HepG2 (cell line): ENCODE data around the gene XIST. TPM values are rescaled to one million over a fixed set of nuclear protein-coding genes. Genes with fewer than 3 reads are reported as not detected.
"Not testable (repeated sequence)": the region's sequence is repeated elsewhere in the genome, so short reads cannot be mapped to it uniquely, and the experiment has no call there.

Source experiments
- ATAC-seq: fragments of 200-7000 bp; cut with Tn5 transposase; 3 replicates; pipeline ENCODE4 v1.9.1; 2020; ENCODE audit warnings: mild to moderate bottlenecking, moderate library complexity
- BruUV-seq: library from RNA; stranded (reverse); fragments of 400-500 nt; replicated peaks from 2 replicates; lab custom pipeline; 2021; lab: Mats Ljungman, UMichigan
- CTCF ChIA-PET: fragments of 300-600 bp; formaldehyde crosslinking; extraction: SDS; loops from one replicate; lab custom pipeline; 2021; ENCODE audit warnings: low total read pairs, inconsistent platforms, low intra/inter-chr PET ratio; lab: Yijun Ruan, JAX
- POLR2A ChIA-PET: fragments of 350-600 bp; sonication (Branson Sonifier 250); formaldehyde crosslinking; loops from one replicate; lab custom pipeline; 2020; ENCODE audit warnings: antibody characterized with exemption, inconsistent platforms; lab: Yijun Ruan, JAX
- DNase-seq: peaks from one replicate; pipeline ENCODE4 v3.0.0-alpha.2; 2015; ENCODE audit warnings: low spot score
- FAIRE-seq: peaks from 3 replicates; lab custom pipeline; 2011; peaks lifted over from hg19 to GRCh38; lab: Jason Lieb, UNC
- H2AFZ ChIP-seq: one replicate; pipeline ENCODE4 v1.6.1; 2011; ENCODE audit warnings: low read length, inconsistent platforms
- H3K27ac ChIP-seq: fragments of 300-600 bp; 3 replicates; pipeline ENCODE4 v1.8.0; 2011; ENCODE audit warnings: mixed run types, mild to moderate bottlenecking, mixed read lengths, low read length, inconsistent platforms; ENCODE audit not compliant: insufficient read depth; ENCODE audit errors: extremely low read length
- H3K27me3 ChIP-seq, 2 experiments: fragments of 200-600 bp in 1 of 2; 2 replicates in 1 of 2; 3 replicates in 1 of 2; pipeline versions ENCODE4 v1.6.0 to v1.8.0; 2011; ENCODE audit warnings: low read length in 2 of 2, mild to moderate bottlenecking in 2 of 2, moderate library complexity in 2 of 2, inconsistent platforms in 1 of 2; ENCODE audit not compliant: insufficient read depth in 2 of 2, control insufficient read depth in 1 of 2
- H3K36me3 ChIP-seq, 2 experiments: fragments of 200-600 bp in 1 of 2; replicated peaks in 1 of 2; 2 replicates in 1 of 2; 3 replicates in 1 of 2; pipeline versions ENCODE4 v1.5.1 to v1.8.0; 2011; ENCODE audit warnings: low read length in 2 of 2, inconsistent platforms in 1 of 2; ENCODE audit not compliant: insufficient read depth in 2 of 2, control insufficient read depth in 1 of 2
- H3K4me1 ChIP-seq: 2 replicates; pipeline ENCODE4 v1.5.1; 2012; ENCODE audit warnings: low read length, inconsistent platforms; ENCODE audit not compliant: insufficient read depth
- H3K4me2 ChIP-seq: 2 replicates; pipeline ENCODE4 v1.6.0; 2011; ENCODE audit warnings: low read depth, low read length, inconsistent platforms
- H3K4me3 ChIP-seq, 3 experiments: fragments of 200-600 bp in 1 of 3; sonication (generic), shearing (Covaris generic) in 1 of 3; replicated peaks in 1 of 3; 2 replicates each; pipeline ENCODE4 v1.5.1; 2011 to 2016; ENCODE audit warnings: low read length in 3 of 3, inconsistent platforms in 2 of 3, low read depth in 2 of 3, mild to moderate bottlenecking in 2 of 3, control low read depth in 1 of 3, mixed read lengths in 1 of 3; ENCODE audit not compliant: insufficient read depth in 1 of 3
- H3K79me2 ChIP-seq: one replicate; pipeline ENCODE4 v1.6.1; 2011; ENCODE audit warnings: low read length, inconsistent platforms; ENCODE audit not compliant: insufficient read depth
- H3K9ac ChIP-seq: 2 replicates; pipeline ENCODE4 v1.6.0; 2011; ENCODE audit warnings: mild to moderate bottlenecking, low read depth, low read length, inconsistent platforms; ENCODE audit not compliant: insufficient read depth
- H3K9me3 ChIP-seq: 2 replicates; pipeline ENCODE4 v1.5.1; 2012; ENCODE audit warnings: mild to moderate bottlenecking, low read length
- H4K20me1 ChIP-seq: 2 replicates; pipeline ENCODE4 v1.6.0; 2011; ENCODE audit warnings: inconsistent platforms, mild to moderate bottlenecking, low read length, moderate library complexity; ENCODE audit not compliant: insufficient read depth
- ATF7-NPFF ChIP-seq: sonication (generic); formaldehyde crosslinking; IDR thresholded peaks from 2 replicates; pipeline ENCODE4 v1.8.1; 2023; ENCODE audit warnings: mild to moderate bottlenecking, low read depth, missing genetic modification reagents, moderate library complexity
- CREM ChIP-seq, 2 experiments: sonication (generic) in 1 of 2; formaldehyde crosslinking in 1 of 2; IDR thresholded peaks; 2 replicates each; pipeline versions ENCODE4 v1.4.0 to v1.6.1; 2016 to 2020; ENCODE audit warnings: antibody characterized with exemption in 1 of 2, mild to moderate bottlenecking in 1 of 2, missing genetic modification reagents in 1 of 2
- HCFC1 ChIP-seq: fragments of 150-350 bp; IDR thresholded peaks from 2 replicates; pipeline ENCODE4 v1.6.1; 2014; ENCODE audit warnings: low read depth, low read length
- KAT2B ChIP-seq: fragments of 150-350 bp; IDR thresholded peaks from 2 replicates; pipeline ENCODE4 v1.6.1; 2014; ENCODE audit warnings: low read depth, low read length, borderline replicate concordance
- MED1 ChIP-seq: sonication (generic); formaldehyde crosslinking; IDR thresholded peaks from 2 replicates; pipeline ENCODE4 v1.4.0; 2020; ENCODE audit warnings: missing genetic modification reagents
- SATB2 ChIP-seq: sonication (generic); formaldehyde crosslinking; IDR thresholded peaks from 2 replicates; pipeline ENCODE4 v1.5.0; 2020; ENCODE audit warnings: missing genetic modification reagents
- SMAD1 ChIP-seq: sonication (generic); formaldehyde crosslinking; IDR thresholded peaks from 2 replicates; pipeline ENCODE4 v1.4.0; 2020; ENCODE audit warnings: missing genetic modification reagents, low read depth, mild to moderate bottlenecking, borderline replicate concordance
- ZFP90 ChIP-seq: sonication (generic); formaldehyde crosslinking; IDR thresholded peaks from 2 replicates; pipeline ENCODE4 v1.8.0; 2022; ENCODE audit warnings: missing genetic modification reagents, mild to moderate bottlenecking, inconsistent platforms, borderline replicate concordance
- ZNF337 ChIP-seq: sonication (generic); formaldehyde crosslinking; IDR thresholded peaks from 2 replicates; pipeline ENCODE4 v1.5.1; 2020; ENCODE audit warnings: missing genetic modification reagents, low read depth, mild to moderate bottlenecking, borderline replicate concordance
- WGBS: methylation state at CpG from one replicate; pipeline ENCODE4 v1.1.6; 2017; ENCODE audit warnings: low lambda C conversion rate; 5-methylcytosine and 5-hydroxymethylcytosine counted together
- in situ Hi-C: cut with HindIII; loops from 2 replicates; pipeline ENCODE4 v1.10.0; 2017; ENCODE audit warnings: low pct_unique_long_range_greater_than_20kb; ENCODE audit not compliant: extremely low pct_ligation_motif_present
- intact Hi-C: fragments of 100-400 bp; cut with micrococcal nuclease; formaldehyde crosslinking; loops from one replicate; pipeline ENCODE4 v1.10.0; 2022; ENCODE audit not compliant: unreplicated experiment
- polyA plus RNA-seq, 8 experiments: library from polyadenylated mRNA; depleted of rRNA in 3 of 8; stranded (reverse) in 7 of 8; unstranded in 1 of 8; fragments of >200 nt; fragmentation: Illumina TruSeq in 4 of 8; extraction: Trizol in 4 of 8; gene quantifications; 2 replicates each; pipeline versions ENCODE4 v1.2.1 to v1.2.3, GENCODE V29; 2011 to 2016; ENCODE audit warnings: low read depth in 4 of 8, missing spikeins in 1 of 8, mixed read lengths in 1 of 8; ENCODE audit not compliant: insufficient read depth in 1 of 8
- total RNA-seq, 5 experiments: library from RNA; depleted of rRNA; stranded (reverse); fragments of >200 nt; fragmentation: Illumina TruSeq; extraction: Trizol; gene quantifications; 2 replicates each; pipeline ENCODE4 v1.2.3, GENCODE V29; 2016; ENCODE audit warnings: low read depth in 1 of 5
- TF ChIP-seq, protein P1 (sequence below): sonication (generic); formaldehyde crosslinking; IDR thresholded peaks from 2 replicates; pipeline ENCODE4 v1.5.0; 2020; ENCODE audit warnings: mild to moderate bottlenecking, missing genetic modification reagents
- TF ChIP-seq, protein P2 (sequence below): sonication (generic); formaldehyde crosslinking; IDR thresholded peaks from 2 replicates; pipeline ENCODE4 v1.4.0; 2020; ENCODE audit warnings: missing genetic modification reagents, mild to moderate bottlenecking, borderline replicate concordance
- TF ChIP-seq, protein P3 (sequence below): sonication (generic); formaldehyde crosslinking; IDR thresholded peaks from 2 replicates; pipeline ENCODE4 v1.9.0; 2021; ENCODE audit warnings: missing genetic modification reagents, mild to moderate bottlenecking, borderline replicate concordance

Gene XIST
- total and polyA plus RNA-seq, 2 of the 13 experiments (the other 11 are each of a cell fraction or from before 2014, with no cell fraction given): 0.02 to 0.26 TPM

DNA sequence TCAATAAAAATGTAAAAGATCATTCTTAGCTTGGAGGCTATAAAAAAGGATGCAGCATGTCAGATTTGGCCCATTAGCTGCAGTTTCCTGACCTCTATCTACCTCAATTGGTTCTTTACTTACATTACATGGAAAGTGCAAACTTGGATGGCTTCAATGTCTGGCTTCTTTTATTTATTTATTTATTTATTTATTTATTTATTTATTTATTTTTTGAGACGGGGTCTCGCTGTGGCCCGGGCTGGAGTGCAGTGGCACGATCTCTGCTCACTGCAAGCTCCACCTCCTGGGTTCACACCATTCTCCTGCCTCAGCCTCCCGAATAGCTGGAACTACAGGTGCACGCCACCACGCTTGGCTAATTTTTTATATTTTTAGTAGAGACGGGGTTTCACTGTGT lies 60.0 kb downstream of the XIST start:
- intact Hi-C loops, ATAC-seq: not testable (repeated sequence)
- WGBS: 2% methylated on average over 5 of the region's 8 CpGs

DNA sequence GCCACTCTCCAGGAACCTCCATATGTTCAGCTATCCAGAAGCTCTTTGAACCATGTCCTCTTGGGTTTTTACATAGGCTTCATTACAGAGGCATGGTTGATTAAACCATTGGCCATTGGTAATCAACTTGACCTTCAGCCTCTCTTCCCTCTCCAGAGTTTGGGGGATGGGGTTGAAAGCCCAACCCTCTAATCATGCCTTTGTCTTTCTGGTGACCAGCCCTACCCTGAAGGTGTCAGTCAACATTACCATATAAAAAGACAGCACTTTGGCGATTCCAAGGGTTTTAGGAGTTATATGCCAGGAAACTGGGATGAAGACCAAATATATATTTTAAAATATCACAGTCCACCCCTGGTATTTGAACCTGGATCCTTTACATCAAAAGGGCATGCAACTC lies 67.0 kb downstream of the XIST start:
- Histone ChIP-seq H2AFZ (no peak overlapping the region), H4K20me1 (no peaks in the 10 kb centered on the region), H3K27ac (no peak overlapping the region), H3K9ac (no peak overlapping the region), H3K4me3 (no peak overlapping the region), H3K79me2 (no peaks in the 10 kb centered on the region), H3K27me3 (no peaks in the 10 kb centered on the region), H3K9me3 (no peaks in the 10 kb centered on the region), H3K4me2 (no peak overlapping the region), H3K36me3 (no peaks in the 10 kb centered on the region), H3K4me1 (no peaks in the 10 kb centered on the region)
- CTCF ChIA-PET: no interaction called here
- POLR2A ChIA-PET: no interaction called here
- BruUV-seq: no TSS peak
- intact Hi-C loops (no loop called here), in situ Hi-C loops (no loop called here)
- no peak for DNase-seq
- WGBS: 0% methylated on average over 1 of the region's 1 CpG
- no peak for FAIRE-seq
- TF ChIP-seq SMAD1: no peak
- TF ChIP-seq ZFP90: no peak
- TF ChIP-seq, protein P1, sequence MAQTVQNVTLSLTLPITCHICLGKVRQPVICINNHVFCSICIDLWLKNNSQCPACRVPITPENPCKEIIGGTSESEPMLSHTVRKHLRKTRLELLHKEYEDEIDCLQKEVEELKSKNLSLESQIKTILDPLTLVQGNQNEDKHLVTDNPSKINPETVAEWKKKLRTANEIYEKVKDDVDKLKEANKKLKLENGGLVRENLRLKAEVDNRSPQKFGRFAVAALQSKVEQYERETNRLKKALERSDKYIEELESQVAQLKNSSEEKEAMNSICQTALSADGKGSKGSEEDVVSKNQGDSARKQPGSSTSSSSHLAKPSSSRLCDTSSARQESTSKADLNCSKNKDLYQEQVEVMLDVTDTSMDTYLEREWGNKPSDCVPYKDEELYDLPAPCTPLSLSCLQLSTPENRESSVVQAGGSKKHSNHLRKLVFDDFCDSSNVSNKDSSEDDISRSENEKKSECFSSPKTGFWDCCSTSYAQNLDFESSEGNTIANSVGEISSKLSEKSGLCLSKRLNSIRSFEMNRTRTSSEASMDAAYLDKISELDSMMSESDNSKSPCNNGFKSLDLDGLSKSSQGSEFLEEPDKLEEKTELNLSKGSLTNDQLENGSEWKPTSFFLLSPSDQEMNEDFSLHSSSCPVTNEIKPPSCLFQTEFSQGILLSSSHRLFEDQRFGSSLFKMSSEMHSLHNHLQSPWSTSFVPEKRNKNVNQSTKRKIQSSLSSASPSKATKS (CRISPR knock-in tag): no peak
- no peak for TF ChIP-seq ATF7-NPFF (CRISPR knock-in tag)
- TF ChIP-seq SATB2 (CRISPR knock-in tag): no peak
- TF ChIP-seq, protein P2, sequence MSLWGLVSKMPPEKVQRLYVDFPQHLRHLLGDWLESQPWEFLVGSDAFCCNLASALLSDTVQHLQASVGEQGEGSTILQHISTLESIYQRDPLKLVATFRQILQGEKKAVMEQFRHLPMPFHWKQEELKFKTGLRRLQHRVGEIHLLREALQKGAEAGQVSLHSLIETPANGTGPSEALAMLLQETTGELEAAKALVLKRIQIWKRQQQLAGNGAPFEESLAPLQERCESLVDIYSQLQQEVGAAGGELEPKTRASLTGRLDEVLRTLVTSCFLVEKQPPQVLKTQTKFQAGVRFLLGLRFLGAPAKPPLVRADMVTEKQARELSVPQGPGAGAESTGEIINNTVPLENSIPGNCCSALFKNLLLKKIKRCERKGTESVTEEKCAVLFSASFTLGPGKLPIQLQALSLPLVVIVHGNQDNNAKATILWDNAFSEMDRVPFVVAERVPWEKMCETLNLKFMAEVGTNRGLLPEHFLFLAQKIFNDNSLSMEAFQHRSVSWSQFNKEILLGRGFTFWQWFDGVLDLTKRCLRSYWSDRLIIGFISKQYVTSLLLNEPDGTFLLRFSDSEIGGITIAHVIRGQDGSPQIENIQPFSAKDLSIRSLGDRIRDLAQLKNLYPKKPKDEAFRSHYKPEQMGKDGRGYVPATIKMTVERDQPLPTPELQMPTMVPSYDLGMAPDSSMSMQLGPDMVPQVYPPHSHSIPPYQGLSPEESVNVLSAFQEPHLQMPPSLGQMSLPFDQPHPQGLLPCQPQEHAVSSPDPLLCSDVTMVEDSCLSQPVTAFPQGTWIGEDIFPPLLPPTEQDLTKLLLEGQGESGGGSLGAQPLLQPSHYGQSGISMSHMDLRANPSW (CRISPR knock-in tag): no peak
- TF ChIP-seq HCFC1: no peak
- TF ChIP-seq MED1 (CRISPR knock-in tag): no peak
- TF ChIP-seq, protein P3, sequence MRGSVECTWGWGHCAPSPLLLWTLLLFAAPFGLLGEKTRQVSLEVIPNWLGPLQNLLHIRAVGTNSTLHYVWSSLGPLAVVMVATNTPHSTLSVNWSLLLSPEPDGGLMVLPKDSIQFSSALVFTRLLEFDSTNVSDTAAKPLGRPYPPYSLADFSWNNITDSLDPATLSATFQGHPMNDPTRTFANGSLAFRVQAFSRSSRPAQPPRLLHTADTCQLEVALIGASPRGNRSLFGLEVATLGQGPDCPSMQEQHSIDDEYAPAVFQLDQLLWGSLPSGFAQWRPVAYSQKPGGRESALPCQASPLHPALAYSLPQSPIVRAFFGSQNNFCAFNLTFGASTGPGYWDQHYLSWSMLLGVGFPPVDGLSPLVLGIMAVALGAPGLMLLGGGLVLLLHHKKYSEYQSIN (CRISPR knock-in tag): no peak
- TF ChIP-seq CREM (IDR thresholded peaks at IDR 0.05): no peak
- no peak for TF ChIP-seq CREM (CRISPR knock-in tag; IDR thresholded peaks at IDR 0.05)
- TF ChIP-seq KAT2B: no peak
- TF ChIP-seq ZNF337 (CRISPR knock-in tag): no peak
- ATAC-seq: no peak

More for the DNA sequence above, 60.0 kb downstream of the XIST start:
- H3K4me2 ChIP-seq, H3K79me2 ChIP-seq, H2AFZ ChIP-seq, DNase-seq, H3K27ac ChIP-seq, CTCF ChIA-PET, BruUV-seq, H3K27me3 ChIP-seq, H3K9me3 ChIP-seq, H3K4me1 ChIP-seq, H4K20me1 ChIP-seq, H3K4me3 ChIP-seq, in situ Hi-C loops, FAIRE-seq, H3K9ac ChIP-seq, POLR2A ChIA-PET, H3K36me3 ChIP-seq: not testable (repeated sequence)
